Vagina (tissue), 2 donors: ENCODE data around the gene KIF22. TPM values are rescaled to one million over a fixed set of nuclear protein-coding genes. Genes with fewer than 3 reads are reported as not detected.

Source experiments
- DNase-seq, 2 donors: peaks; one replicate each; pipeline ENCODE4 v3.0.0-alpha.2; 2017; ENCODE audit errors: extremely low spot score in 2 of 2
- H3K27ac ChIP-seq: fragments of 200-600 bp; sonication (generic); one replicate; pipeline ENCODE4 v1.5.1; 2019
- H3K27me3 ChIP-seq: fragments of 200-600 bp; sonication (generic); one replicate; pipeline ENCODE4 v1.5.1; 2019
- H3K36me3 ChIP-seq, 2 donors: fragments of 200-600 bp; sonication (generic); one replicate each; pipeline ENCODE4 v1.5.1; 2017 to 2019
- H3K4me1 ChIP-seq: fragments of 200-600 bp; sonication (generic); one replicate; pipeline ENCODE4 v1.5.1; 2019
- H3K4me3 ChIP-seq, 2 donors: fragments of 200-600 bp; sonication (generic); 1 replicate in 1 of 2; 2 replicates in 1 of 2; pipeline ENCODE4 v1.5.1; 2016 to 2019
- H3K9me3 ChIP-seq: fragments of 200-600 bp; sonication (generic); one replicate; pipeline ENCODE4 v1.5.1; 2019
- CTCF ChIP-seq, 3 experiments: fragments of 450-650 bp in 2 of 3; fragments of 200-600 bp in 1 of 3; sonication (generic) in 1 of 3; IDR thresholded peaks; one replicate each; pipeline ENCODE4 v1.5.1; 2017 to 2019; ENCODE audit warnings: antibody characterized with exemption in 3 of 3, mild to moderate bottlenecking in 2 of 3, moderate library complexity in 2 of 3
- POLR2A ChIP-seq, 2 donors: fragments of 450-650 bp; IDR thresholded peaks; one replicate each; pipeline ENCODE4 v1.6.1; 2017; ENCODE audit warnings: antibody characterized with exemption in 2 of 2, mild to moderate bottlenecking in 2 of 2, moderate library complexity in 2 of 2
- POLR2AphosphoS5 ChIP-seq, 2 donors: sonication (generic); formaldehyde crosslinking; IDR thresholded peaks; one replicate each; pipeline ENCODE4 v1.9.0; 2017; ENCODE audit warnings: antibody characterized with exemption in 2 of 2, mild to moderate bottlenecking in 2 of 2, low read depth in 1 of 2; ENCODE audit not compliant: insufficient read depth in 1 of 2
- intact Hi-C: fragments of 100-400 bp; cut with DNase I; formaldehyde crosslinking; loops from one replicate; pipeline ENCODE4 v1.15.1; 2023
- total RNA-seq: library from RNA; depleted of rRNA; stranded (reverse); fragments of >200 nt; gene quantifications from one replicate; pipeline ENCODE4 v1.2.3, GENCODE V29; 2016

Gene KIF22
- total RNA-seq, 1 donor from 2014 or later, result 18.9 TPM

GRCh38 chr16:29802416-29802935, 11.9 kb downstream of the KIF22 start:
- Histone ChIP-seq H3K36me3 (peaks cover 0 to 24% of the 10 kb centered on the region in 2 donors), H3K27me3 (no peaks in the 10 kb centered on the region), H3K27ac (no peak overlapping the region), H3K9me3 (no peaks in the 10 kb centered on the region), H3K4me3 (no peak overlapping the region), H3K4me1 (peaks cover 14% of the 10 kb centered on the region)
- intact Hi-C loops, result no loop called here
- no peak for DNase-seq
- TF ChIP-seq POLR2AphosphoS5 (IDR thresholded peaks at IDR 0.05; ENCODE audit: insufficient read depth in 1 of 2, low read depth in 1 of 2) (no peak), CTCF (IDR thresholded peaks at IDR 0.05) (no peak), POLR2A (IDR thresholded peaks at IDR 0.05) (no peak)

- intact Hi-C loops, result no loop called here
- H3K9me3 ChIP-seq, result no peaks in the 10 kb centered on the region
- peaks cover 0 to 19% of the 10 kb centered on the region in 2 donors for H3K36me3 ChIP-seq
- H3K27me3 ChIP-seq, result no peaks in the 10 kb centered on the region
- TF ChIP-seq POLR2A (IDR thresholded peaks at IDR 0.05) (no peak), CTCF (IDR thresholded peaks at IDR 0.05) (no peak), POLR2AphosphoS5 (IDR thresholded peaks at IDR 0.05; ENCODE audit: insufficient read depth in 1 of 2, low read depth in 1 of 2) (no peak)
- peak overlapping the region; percentile 98 for H3K27ac ChIP-seq
- H3K4me1 ChIP-seq, result peaks cover 30% of the 10 kb centered on the region
- DNase-seq, result no peak
- H3K4me3 ChIP-seq, result peak overlapping the region in 1 of 2 donors; percentile 91
These were observed 13.5 kb downstream of the KIF22 start for GRCh38 chr16:29804020-29804419.

- no peak for DNase-seq
- intact Hi-C loops, result loop anchor here (5.0 kb wide), 1 partner anchor 573 kb away; no protein-coding TSS in a partner anchor
- H3K36me3 ChIP-seq, result peaks cover 0 to 19% of the 10 kb centered on the region in 2 donors
These were observed 14.1 kb downstream of the KIF22 start for GRCh38 chr16:29804455-29805231.

GRCh38 chr16:29805232-29806098, 14.9 kb downstream of the KIF22 start:
- peak overlapping the region; percentile 98 for H3K27ac ChIP-seq

More at GRCh38 chr16:29804455-29805231, 14.1 kb downstream of the KIF22 start:
- no peaks in the 10 kb centered on the region for H3K27me3 ChIP-seq
- TF ChIP-seq CTCF (IDR thresholded peaks at IDR 0.05) (no peak), POLR2A (IDR thresholded peaks at IDR 0.05) (no peak), POLR2AphosphoS5 (IDR thresholded peaks at IDR 0.05; ENCODE audit: insufficient read depth in 1 of 2, low read depth in 1 of 2) (no peak)
- H3K4me3 ChIP-seq, result peak overlapping the region; percentile 81 to 91
- H3K27ac ChIP-seq, result peak overlapping the region; percentile 98
- peaks cover 36% of the 10 kb centered on the region for H3K4me1 ChIP-seq
- H3K9me3 ChIP-seq, result no peaks in the 10 kb centered on the region

More at GRCh38 chr16:29805232-29806098, 14.9 kb downstream of the KIF22 start:
- intact Hi-C loops, result loop anchor here (5.0 kb wide), 1 partner anchor 572 kb away; no protein-coding TSS in a partner anchor
- Histone ChIP-seq H3K4me3 (peak overlapping the region; percentile 81 to 91), H3K27me3 (no peaks in the 10 kb centered on the region), H3K9me3 (no peaks in the 10 kb centered on the region), H3K36me3 (peaks cover 0 to 20% of the 10 kb centered on the region in 2 donors), H3K4me1 (peaks cover 44% of the 10 kb centered on the region)
- DNase-seq, result no peak
- peak in 1 of 2 donors; percentile 92 for TF ChIP-seq POLR2A (IDR thresholded peaks at IDR 0.05)
- peak in 1 of 3 experiments; percentile 6 for TF ChIP-seq CTCF (IDR thresholded peaks at IDR 0.05)
- TF ChIP-seq POLR2AphosphoS5 (IDR thresholded peaks at IDR 0.05; ENCODE audit: insufficient read depth in 1 of 2, low read depth in 1 of 2), result peak; percentile 95 to 99
